Esophagus muscularis mucosa (tissue), 4 donors: Measurements from ENCODE around the gene ABHD17B.

Experiments
- CTCF ChIP-seq, 3 experiments: fragments of 200-600 bp in 2 of 3; fragments of 450-650 bp in 1 of 3; sonication (generic) in 2 of 3; IDR thresholded peaks; one replicate each; pipeline ENCODE4 v1.5.1; 2017 to 2019; ENCODE audit warnings: antibody characterized with exemption in 3 of 3, mild to moderate bottlenecking in 2 of 3, moderate library complexity in 1 of 3
- EP300 ChIP-seq: sonication (generic); formaldehyde crosslinking; IDR thresholded peaks from one replicate; pipeline ENCODE4 v1.6.1; 2017; ENCODE audit warnings: antibody characterized with exemption
- POLR2A ChIP-seq: fragments of 450-650 bp; IDR thresholded peaks from one replicate; pipeline ENCODE4 v1.6.1; 2017; ENCODE audit warnings: antibody characterized with exemption, moderate library complexity, mild to moderate bottlenecking, low read depth
- POLR2AphosphoS5 ChIP-seq, 2 donors: sonication (generic); formaldehyde crosslinking; IDR thresholded peaks; one replicate each; pipeline ENCODE4 v1.6.1; 2017; ENCODE audit warnings: antibody characterized with exemption in 2 of 2

DNA sequence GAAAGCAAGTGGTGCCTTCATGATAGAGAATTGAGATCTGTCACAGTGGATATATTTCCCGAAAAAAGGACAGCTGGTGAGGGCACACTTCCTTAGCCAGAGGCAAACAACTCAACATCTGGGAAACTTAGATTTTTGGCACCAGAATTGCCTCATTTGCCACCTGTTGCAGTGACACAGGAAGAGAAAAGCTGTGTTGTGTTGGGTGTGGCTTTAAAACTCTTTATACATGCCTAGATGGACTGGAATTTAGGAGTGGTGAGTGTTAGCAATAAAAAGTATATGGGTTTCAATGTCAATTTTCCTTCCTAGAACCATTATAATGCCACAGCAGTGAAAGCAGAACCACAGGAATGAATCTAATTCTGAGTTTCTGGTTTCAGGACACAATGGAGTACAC is 80.1 kb downstream of the ABHD17B start:
- TF ChIP-seq POLR2A (no peak), CTCF (IDR thresholded peaks at IDR 0.05) (no peak), POLR2AphosphoS5 (IDR thresholded peaks at IDR 0.05) (no peak), EP300 (no peak)
